Neuronal stem cell (in vitro differentiated cells): ENCODE measurements around the gene FAM168B.

Experiments
- DNase-seq: peaks from one replicate; pipeline ENCODE4 v3.0.0-alpha.2; 2013; ENCODE audit warnings: low spot score
- H2AFZ ChIP-seq: one replicate; pipeline ENCODE4 v1.6.1; 2013; ENCODE audit warnings: mild to moderate bottlenecking, low read length, inconsistent platforms
- H2AK5ac ChIP-seq: 2 replicates; pipeline ENCODE4 v1.6.1; 2013; ENCODE audit warnings: low read depth, mild to moderate bottlenecking, inconsistent platforms, low read length, moderate library complexity, mixed read lengths
- H2BK120ac ChIP-seq: 2 replicates; pipeline ENCODE4 v1.6.1; 2013; ENCODE audit warnings: low read depth, mild to moderate bottlenecking, inconsistent platforms, low read length, moderate library complexity, mixed read lengths
- H2BK12ac ChIP-seq: one replicate; pipeline ENCODE4 v1.6.1; 2013; ENCODE audit warnings: low read length, inconsistent platforms
- H2BK15ac ChIP-seq: 2 replicates; pipeline ENCODE4 v1.6.1; 2013; ENCODE audit warnings: mild to moderate bottlenecking, low read length, inconsistent platforms, mixed read lengths
- H2BK5ac ChIP-seq: one replicate; pipeline ENCODE4 v1.6.1; 2013; ENCODE audit warnings: inconsistent platforms, mild to moderate bottlenecking, low read length, moderate library complexity
- H3K14ac ChIP-seq: one replicate; pipeline ENCODE4 v1.6.1; 2013; ENCODE audit warnings: low read length, inconsistent platforms
- H3K18ac ChIP-seq: 2 replicates; pipeline ENCODE4 v1.6.1; 2013; ENCODE audit warnings: low read length, inconsistent platforms
- H3K23ac ChIP-seq: 2 replicates; pipeline ENCODE4 v1.6.1; 2013; ENCODE audit warnings: low read depth, mild to moderate bottlenecking, mixed read lengths, low read length, inconsistent platforms; ENCODE audit not compliant: poor library complexity
- H3K27ac ChIP-seq: replicated peaks from 3 replicates; pipeline ENCODE4 v1.5.1; 2013; ENCODE audit warnings: low read length, inconsistent platforms
- H3K27me3 ChIP-seq, 3 experiments: 2 replicates each; pipeline ENCODE4 v1.6.1; 2013; ENCODE audit warnings: low read length in 3 of 3, mild to moderate bottlenecking in 2 of 3, inconsistent platforms in 1 of 3, low read depth in 1 of 3, mixed read lengths in 1 of 3, moderate library complexity in 1 of 3; ENCODE audit not compliant: control insufficient read depth in 3 of 3, insufficient read depth in 3 of 3
- H3K36me3 ChIP-seq, 2 donors: replicated peaks in 1 of 2; 2 replicates each; pipeline ENCODE4 v1.6.1; 2013; ENCODE audit warnings: low read length in 2 of 2; ENCODE audit not compliant: control insufficient read depth in 2 of 2, insufficient read depth in 2 of 2
- H3K4ac ChIP-seq: 2 replicates; pipeline ENCODE4 v1.6.1; 2013; ENCODE audit warnings: inconsistent platforms, mild to moderate bottlenecking, low read length, moderate library complexity
- H3K4me1 ChIP-seq, 2 donors: 1 replicate in 1 of 2; 2 replicates in 1 of 2; pipeline ENCODE4 v1.6.1; 2013; ENCODE audit warnings: low read length in 2 of 2, low read depth in 1 of 2; ENCODE audit not compliant: control insufficient read depth in 2 of 2, insufficient read depth in 1 of 2
- H3K4me2 ChIP-seq: one replicate; pipeline ENCODE4 v1.6.1; 2013; ENCODE audit warnings: mild to moderate bottlenecking, low read length, inconsistent platforms; ENCODE audit not compliant: insufficient read depth, poor library complexity, severe bottlenecking
- H3K4me3 ChIP-seq, 2 donors: 2 replicates each; pipeline ENCODE4 v1.5.1; 2013; ENCODE audit warnings: low read length in 2 of 2, mild to moderate bottlenecking in 2 of 2, inconsistent platforms in 1 of 2, moderate library complexity in 1 of 2
- H3K79me1 ChIP-seq: one replicate; pipeline ENCODE4 v1.6.1; 2013; ENCODE audit warnings: low read depth, mild to moderate bottlenecking, inconsistent platforms, low read length, moderate library complexity
- H3K9ac ChIP-seq: one replicate; pipeline ENCODE4 v1.6.1; 2013; ENCODE audit warnings: mild to moderate bottlenecking, low read depth, low read length, inconsistent platforms; ENCODE audit not compliant: poor library complexity
- H3K9me3 ChIP-seq, 2 donors: replicated peaks in 1 of 2; 2 replicates each; pipeline versions ENCODE3 to v1.6.1; 2013; ENCODE audit warnings: low read length in 2 of 2, mild to moderate bottlenecking in 2 of 2, inconsistent platforms in 1 of 2, low read depth in 1 of 2, mixed read lengths in 1 of 2, moderate library complexity in 1 of 2; ENCODE audit not compliant: control insufficient read depth in 2 of 2, insufficient read depth in 1 of 2
- H4K8ac ChIP-seq: one replicate; pipeline ENCODE4 v1.6.1; 2013; ENCODE audit warnings: low read depth, mild to moderate bottlenecking, inconsistent platforms, low read length, moderate library complexity
- H4K91ac ChIP-seq: one replicate; pipeline ENCODE4 v1.6.1; 2013; ENCODE audit warnings: low read length, low read depth, mild to moderate bottlenecking, inconsistent platforms; ENCODE audit not compliant: poor library complexity
- WGBS, 2 donors: extraction: QIAGEN DNeasy Blood & Tissue Kit; methylation state at CpG; one replicate each; pipeline ENCODE4 v1.1.7; 2013; ENCODE audit warnings: missing lambda C conversion rate in 2 of 2, mixed read lengths in 1 of 2; ENCODE audit not compliant: insufficient read length in 2 of 2, insufficient replicate concordance in 1 of 2; ENCODE audit errors: extremely low coverage in 2 of 2; 5-methylcytosine and 5-hydroxymethylcytosine counted together

Gene FAM168B

GRCh38 chr2:131034122-131035051 lies 58.9 kb downstream of the FAM168B start:
- H3K9me3 ChIP-seq: no peaks in the 10 kb centered on the region
- no CpG with 5 or more reads among the region's 61 CpGs for WGBS, 2 donors
- H3K27me3 ChIP-seq: peaks cover 0 to 61% (median 6%) of the 10 kb centered on the region in 3 experiments
- peaks cover 7 to 16% of the 10 kb centered on the region in 2 donors for H3K4me1 ChIP-seq
- peak overlapping the region; percentile 54 to 80 for H3K4me3 ChIP-seq
- no peak overlapping the region for H2BK120ac ChIP-seq
- DNase-seq: peak; percentile 62
- no peak overlapping the region for H3K14ac ChIP-seq
- H2BK12ac ChIP-seq: no peak overlapping the region
- H3K36me3 ChIP-seq: no peaks in the 10 kb centered on the region
- peak overlapping the region; percentile 95 for H3K4me2 ChIP-seq
- H4K91ac ChIP-seq: no peak overlapping the region
- H3K9ac ChIP-seq: peak overlapping the region; percentile 79
- no peak overlapping the region for H2BK15ac ChIP-seq
- H3K18ac ChIP-seq: peak overlapping the region; percentile 84
- H2BK5ac ChIP-seq: no peak overlapping the region
- H3K79me1 ChIP-seq: peaks cover 2% of the 10 kb centered on the region
- H2AK5ac ChIP-seq: peak overlapping the region; percentile 66
- H3K4ac ChIP-seq: no peak overlapping the region
- peak overlapping the region; percentile 90 for H2AFZ ChIP-seq
- H4K8ac ChIP-seq: no peak overlapping the region
- H3K27ac ChIP-seq: no peak overlapping the region
- no peak overlapping the region for H3K23ac ChIP-seq

GRCh38 chr2:131033786-131034121 lies 59.5 kb downstream of the FAM168B start:
- Histone ChIP-seq H3K14ac (no peak overlapping the region), H4K91ac (no peak overlapping the region), H3K79me1 (peaks cover 2% of the 10 kb centered on the region), H3K36me3 (no peaks in the 10 kb centered on the region), H3K4ac (no peak overlapping the region), H2BK12ac (no peak overlapping the region), H3K9ac (no peak overlapping the region), H3K18ac (no peak overlapping the region), H2BK15ac (no peak overlapping the region), H3K27me3 (peaks cover 0 to 61% (median 6%) of the 10 kb centered on the region in 3 experiments), H3K27ac (no peak overlapping the region), H3K4me2 (no peak overlapping the region), H4K8ac (no peak overlapping the region), H3K23ac (no peak overlapping the region), H2AFZ (no peak overlapping the region), H2AK5ac (no peak overlapping the region), H2BK5ac (no peak overlapping the region), H2BK120ac (no peak overlapping the region), H3K4me3 (no peak overlapping the region), H3K9me3 (no peaks in the 10 kb centered on the region), H3K4me1 (peaks cover 7 to 16% of the 10 kb centered on the region in 2 donors)
- no CpG with 5 or more reads among the region's 1 CpG for WGBS, 2 donors
- DNase-seq: no peak

GRCh38 chr2:131032393-131032836 lies 60.8 kb downstream of the FAM168B start:
- Histone ChIP-seq H2BK5ac (no peak overlapping the region), H3K18ac (no peak overlapping the region), H3K4ac (no peak overlapping the region), H2BK15ac (no peak overlapping the region), H3K4me3 (no peak overlapping the region), H3K4me2 (no peak overlapping the region), H4K91ac (no peak overlapping the region), H3K4me1 (peaks cover 7 to 16% of the 10 kb centered on the region in 2 donors), H3K23ac (no peak overlapping the region), H3K36me3 (peaks cover 0 to 3% of the 10 kb centered on the region in 2 donors), H3K14ac (no peak overlapping the region), H3K9me3 (no peaks in the 10 kb centered on the region), H4K8ac (no peak overlapping the region), H3K27me3 (peaks cover 0 to 69% (median 6%) of the 10 kb centered on the region in 3 experiments), H3K79me1 (peaks cover 2% of the 10 kb centered on the region), H2BK12ac (no peak overlapping the region), H2AK5ac (no peak overlapping the region), H3K9ac (no peak overlapping the region), H2AFZ (no peak overlapping the region), H3K27ac (no peak overlapping the region), H2BK120ac (no peak overlapping the region)
- WGBS, 2 donors: no CpG with 5 or more reads among the region's 4 CpGs
- no peak for DNase-seq

GRCh38 chr2:131031875-131032274 lies 61.4 kb downstream of the FAM168B start:
- peak overlapping the region; percentile 51 for H3K9ac ChIP-seq
- no peak overlapping the region for H4K91ac ChIP-seq
- no peak overlapping the region for H3K14ac ChIP-seq
- no peak for DNase-seq
- H3K9me3 ChIP-seq: peaks cover 0 to 1% of the 10 kb centered on the region in 2 donors
- H2BK12ac ChIP-seq: no peak overlapping the region
- WGBS, 2 donors: no CpG with 5 or more reads among the region's 9 CpGs
- H2AK5ac ChIP-seq: no peak overlapping the region
- H2BK5ac ChIP-seq: no peak overlapping the region
- H4K8ac ChIP-seq: no peak overlapping the region
- no peak overlapping the region for H3K4me2 ChIP-seq
- H2BK15ac ChIP-seq: no peak overlapping the region
- peaks cover 0 to 66% (median 6%) of the 10 kb centered on the region in 3 experiments for H3K27me3 ChIP-seq
- H3K4me1 ChIP-seq: peaks cover 7 to 16% of the 10 kb centered on the region in 2 donors
- peak overlapping the region; percentile 61 for H3K18ac ChIP-seq
- no peak overlapping the region for H3K4ac ChIP-seq
- H2BK120ac ChIP-seq: peak overlapping the region; percentile 37
- no peak overlapping the region for H3K27ac ChIP-seq
- no peak overlapping the region for H3K4me3 ChIP-seq
- peak overlapping the region; percentile 20 for H3K23ac ChIP-seq
- peaks cover 0 to 3% of the 10 kb centered on the region in 2 donors for H3K36me3 ChIP-seq
- peaks cover 2% of the 10 kb centered on the region for H3K79me1 ChIP-seq
- H2AFZ ChIP-seq: no peak overlapping the region
